Endodermal cell (in vitro differentiated cells): Measurements from ENCODE around the gene LSM12. TPM values are rescaled to one million over a fixed set of nuclear protein-coding genes. Genes with fewer than 3 reads are reported as not detected.
A peak's percentile ranks its signal among the peaks of the same experiment; 100 is the strongest.

Experiments used
- DNase-seq: peaks from one replicate; pipeline ENCODE4 v3.0.0-alpha.2; 2017
- H3K27ac ChIP-seq: 2 replicates; pipeline ENCODE4 v1.5.1; 2013; ENCODE audit warnings: mild to moderate bottlenecking, low read depth, low read length, moderate library complexity
- H3K27me3 ChIP-seq: 2 replicates; pipeline ENCODE4 v1.6.1; 2013; ENCODE audit warnings: mild to moderate bottlenecking, low read length, moderate library complexity; ENCODE audit not compliant: insufficient read depth, control insufficient read depth, poor library complexity, severe bottlenecking
- H3K36me3 ChIP-seq: 2 replicates; pipeline ENCODE4 v1.7.0; 2013; ENCODE audit warnings: mild to moderate bottlenecking, low read length, moderate library complexity; ENCODE audit not compliant: control insufficient read depth, insufficient read depth
- H3K4me1 ChIP-seq: one replicate; pipeline ENCODE4 v1.7.0; 2013; ENCODE audit warnings: low read length; ENCODE audit not compliant: control insufficient read depth, insufficient read depth
- H3K4me3 ChIP-seq: 2 replicates; pipeline ENCODE4 v1.5.1; 2013; ENCODE audit warnings: mild to moderate bottlenecking, low read length, moderate library complexity
- H3K9ac ChIP-seq: 2 replicates; pipeline ENCODE4 v1.6.1; 2013; ENCODE audit warnings: mild to moderate bottlenecking, low read length, moderate library complexity; ENCODE audit not compliant: poor library complexity, severe bottlenecking; ENCODE audit errors: extremely low read depth
- H3K9me3 ChIP-seq: 2 replicates; pipeline ENCODE4 v1.6.1; 2013; ENCODE audit warnings: mild to moderate bottlenecking, low read length, moderate library complexity; ENCODE audit not compliant: control insufficient read depth
- H3K27ac Mint-ChIP-seq: 2 replicates; pipeline ENCODE4 v1.8.0; 2020; ENCODE audit warnings: mixed read lengths
- H3K27me3 Mint-ChIP-seq: 2 replicates; pipeline ENCODE4 v1.8.0; 2021; ENCODE audit warnings: mild to moderate bottlenecking, mixed read lengths; ENCODE audit not compliant: insufficient read depth
- H3K36me3 Mint-ChIP-seq: 2 replicates; pipeline ENCODE4 v1.8.0; 2020; ENCODE audit warnings: low read depth, mixed read lengths
- H3K4me1 Mint-ChIP-seq: 2 replicates; pipeline ENCODE4 v1.8.0; 2020; ENCODE audit warnings: mixed read lengths
- H3K4me3 Mint-ChIP-seq: 2 replicates; pipeline ENCODE4 v1.8.0; 2020; ENCODE audit warnings: mild to moderate bottlenecking, moderate library complexity, mixed read lengths
- H3K9me3 Mint-ChIP-seq: 2 replicates; pipeline ENCODE4 v1.8.0; 2020; ENCODE audit warnings: mild to moderate bottlenecking, mixed read lengths
- WGBS, 2 experiments: methylation state at CpG; one replicate each; pipeline versions ENCODE4 v1.1.5 to v1.1.7; 2013; ENCODE audit warnings: missing lambda C conversion rate in 2 of 2, mixed read lengths in 1 of 2; ENCODE audit not compliant: insufficient coverage in 1 of 2, insufficient read length in 1 of 2; 5-methylcytosine and 5-hydroxymethylcytosine counted together
- total RNA-seq, 2 donors: library from RNA; stranded (reverse); fragmentation: NEBNext Ultra II Directional in 1 of 2; extraction: Animal tissue kit (Norgen Biotek cat#: 25700) in 1 of 2; gene quantifications; 2 replicates in 1 of 2; 3 replicates in 1 of 2; pipeline ENCODE4 v1.2.1, GENCODE V29; 2021
- TF ChIP-seq, protein P1 (sequence below): fragments of 200-600 bp; sonication (generic); conservative IDR thresholded peaks from 2 replicates; pipeline ENCODE4 v1.5.0; 2021; ENCODE audit warnings: antibody characterized with exemption, mild to moderate bottlenecking

The LSM12 gene
- total RNA-seq, 2 donors from 2014 or later = 97.7 to 102 TPM

DNA sequence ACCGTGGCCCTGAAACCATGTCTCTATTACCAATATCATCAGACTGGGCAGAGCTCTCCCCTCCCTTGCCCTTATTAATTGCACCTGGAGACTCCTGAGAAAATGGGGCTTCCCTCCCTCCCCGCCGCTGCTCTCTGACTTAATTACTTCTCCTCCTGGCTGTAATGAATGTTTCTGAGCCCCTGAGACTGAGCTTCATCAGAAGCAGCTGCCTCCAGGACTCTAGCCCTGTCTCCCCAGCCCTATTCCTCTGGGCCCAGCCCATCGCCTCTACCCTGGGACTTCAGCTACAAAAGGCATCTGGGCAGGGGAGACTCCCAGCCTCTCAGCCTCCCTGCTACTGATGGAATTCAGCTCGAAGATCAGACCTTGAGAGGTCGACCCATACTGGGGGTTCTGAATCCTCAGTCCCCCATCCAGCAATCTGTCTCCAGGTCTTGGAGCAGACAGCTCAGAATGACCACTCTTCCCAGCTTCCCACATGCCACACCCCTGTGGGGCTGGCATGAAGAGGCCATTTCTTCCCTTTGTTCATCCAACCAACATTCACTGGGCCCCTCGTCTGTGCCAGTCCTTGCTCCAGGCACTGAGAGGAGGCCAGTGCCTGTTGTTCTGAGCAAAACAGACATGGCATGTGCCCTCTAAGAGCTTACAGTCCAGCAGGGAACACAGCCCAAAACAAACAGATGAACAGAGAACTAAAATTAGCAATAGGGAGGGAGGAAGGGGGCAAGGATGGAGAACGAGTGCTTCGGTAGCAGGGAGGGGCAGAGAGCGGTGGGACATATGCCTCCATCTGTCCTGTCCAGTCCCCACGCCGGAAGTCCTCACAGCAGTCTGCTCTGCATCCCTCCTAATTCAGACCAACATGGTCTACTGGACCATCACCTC lies 79.1 kb downstream of the LSM12 start:
- H3K9me3 Mint-ChIP-seq = no peaks in the 10 kb centered on the region
- H3K27me3 ChIP-seq = peaks cover 11% of the 10 kb centered on the region
- H3K4me1 ChIP-seq = no peaks in the 10 kb centered on the region

DNA sequence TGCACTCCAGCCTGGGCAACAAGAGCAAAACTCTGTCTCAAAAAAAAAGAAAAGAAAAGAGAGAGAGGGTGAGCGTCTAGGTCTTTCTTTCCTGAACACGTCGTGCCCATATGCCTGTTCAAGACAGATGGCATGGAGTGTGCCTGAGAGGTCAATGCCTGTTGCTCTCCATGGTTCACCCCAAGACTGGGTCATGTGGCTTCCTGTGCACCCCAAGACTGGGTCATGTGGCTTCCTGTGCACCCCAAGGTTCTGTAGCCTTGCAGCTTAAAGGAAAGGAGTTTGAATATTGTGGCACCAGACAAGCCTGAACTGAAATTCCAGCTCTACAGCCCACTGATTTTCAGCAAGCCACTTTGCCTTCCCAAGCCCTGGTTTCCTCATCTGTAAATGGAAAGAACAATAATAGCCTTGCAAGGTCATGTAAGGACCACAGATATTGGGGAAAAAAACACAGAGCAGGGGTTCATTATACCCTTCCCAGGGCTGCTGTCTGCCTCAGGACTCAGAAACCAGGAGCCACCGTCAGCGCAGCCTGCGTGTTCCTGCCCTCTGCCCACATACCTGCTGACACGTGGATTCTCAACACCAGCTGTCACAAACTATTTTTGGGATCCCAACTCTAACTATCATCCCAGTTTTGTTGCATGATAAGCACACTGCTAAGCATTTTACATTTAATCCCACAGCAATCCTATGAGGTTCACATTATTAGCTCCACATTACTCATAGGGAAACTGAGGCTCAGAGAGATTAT lies 80.1 kb downstream of the LSM12 start:
- H3K4me1 Mint-ChIP-seq = no peaks in the 10 kb centered on the region
- TF ChIP-seq, protein P1, sequence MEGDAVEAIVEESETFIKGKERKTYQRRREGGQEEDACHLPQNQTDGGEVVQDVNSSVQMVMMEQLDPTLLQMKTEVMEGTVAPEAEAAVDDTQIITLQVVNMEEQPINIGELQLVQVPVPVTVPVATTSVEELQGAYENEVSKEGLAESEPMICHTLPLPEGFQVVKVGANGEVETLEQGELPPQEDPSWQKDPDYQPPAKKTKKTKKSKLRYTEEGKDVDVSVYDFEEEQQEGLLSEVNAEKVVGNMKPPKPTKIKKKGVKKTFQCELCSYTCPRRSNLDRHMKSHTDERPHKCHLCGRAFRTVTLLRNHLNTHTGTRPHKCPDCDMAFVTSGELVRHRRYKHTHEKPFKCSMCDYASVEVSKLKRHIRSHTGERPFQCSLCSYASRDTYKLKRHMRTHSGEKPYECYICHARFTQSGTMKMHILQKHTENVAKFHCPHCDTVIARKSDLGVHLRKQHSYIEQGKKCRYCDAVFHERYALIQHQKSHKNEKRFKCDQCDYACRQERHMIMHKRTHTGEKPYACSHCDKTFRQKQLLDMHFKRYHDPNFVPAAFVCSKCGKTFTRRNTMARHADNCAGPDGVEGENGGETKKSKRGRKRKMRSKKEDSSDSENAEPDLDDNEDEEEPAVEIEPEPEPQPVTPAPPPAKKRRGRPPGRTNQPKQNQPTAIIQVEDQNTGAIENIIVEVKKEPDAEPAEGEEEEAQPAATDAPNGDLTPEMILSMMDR = no peak
- Histone ChIP-seq H3K4me3 (no peak overlapping the region), H3K9ac (no peak overlapping the region), H3K27me3 (peaks cover 17% of the 10 kb centered on the region), H3K36me3 (no peaks in the 10 kb centered on the region), H3K27ac (no peak overlapping the region), H3K9me3 (no peaks in the 10 kb centered on the region), H3K4me1 (no peaks in the 10 kb centered on the region)
- H3K4me3 Mint-ChIP-seq = no peak overlapping the region
- no peak for DNase-seq
- no peaks in the 10 kb centered on the region for H3K36me3 Mint-ChIP-seq
- H3K27ac Mint-ChIP-seq = no peak overlapping the region
- no peaks in the 10 kb centered on the region for H3K9me3 Mint-ChIP-seq
- H3K27me3 Mint-ChIP-seq = peaks cover 38% of the 10 kb centered on the region
- 88 to 98% methylated on average over 4 to 7 of the region's 7 CpGs for WGBS, 2 experiments

More for the DNA sequence above, 79.1 kb downstream of the LSM12 start:
- Mint-ChIP-seq H3K36me3 (no peaks in the 10 kb centered on the region), H3K4me1 (no peaks in the 10 kb centered on the region), H3K27me3 (peaks cover 28% of the 10 kb centered on the region), H3K27ac (no peak overlapping the region), H3K4me3 (no peak overlapping the region)
- WGBS, 2 experiments = 79 to 88% methylated on average over 3 to 12 of the region's 12 CpGs
- TF ChIP-seq, protein P1 = no peak
- Histone ChIP-seq H3K4me3 (no peak overlapping the region), H3K9ac (no peak overlapping the region), H3K36me3 (no peaks in the 10 kb centered on the region), H3K27ac (no peak overlapping the region), H3K9me3 (no peaks in the 10 kb centered on the region)
- DNase-seq = peak; percentile 43

DNA sequence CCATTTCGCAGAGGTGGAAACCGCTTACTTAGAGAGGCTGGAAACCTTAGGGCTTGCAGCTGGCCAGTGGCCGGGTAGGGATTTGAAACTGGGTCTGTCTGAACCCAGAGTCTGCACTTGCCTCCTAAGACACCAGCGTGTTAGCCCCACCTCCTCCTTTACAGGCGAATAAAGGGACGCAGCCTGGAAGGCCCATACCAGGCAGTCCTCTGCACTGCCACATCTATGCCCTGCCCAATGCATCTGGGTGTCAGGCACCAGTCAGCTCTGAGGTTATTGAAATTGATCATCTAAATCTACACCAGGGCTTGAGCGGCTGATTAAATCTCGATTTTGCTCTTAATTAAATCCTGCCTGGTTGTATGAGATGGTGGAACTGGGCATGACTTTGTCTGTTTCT lies 82.0 kb downstream of the LSM12 start:
- H3K4me1 Mint-ChIP-seq = no peaks in the 10 kb centered on the region
- H3K9me3 ChIP-seq = no peaks in the 10 kb centered on the region
- WGBS, 2 experiments = 35 to 47% methylated on average over 6 to 8 of the region's 8 CpGs
- H3K4me3 Mint-ChIP-seq = peak overlapping the region; percentile 57
- peak; percentile 82 for DNase-seq
- H3K4me1 ChIP-seq = no peaks in the 10 kb centered on the region
- peaks cover 21% of the 10 kb centered on the region for H3K27me3 ChIP-seq
- TF ChIP-seq, protein P1 = no peak
- peaks cover 50% of the 10 kb centered on the region for H3K27me3 Mint-ChIP-seq
- H3K36me3 ChIP-seq = no peaks in the 10 kb centered on the region
- no peak overlapping the region for H3K27ac ChIP-seq
- peak overlapping the region; percentile 75 for H3K4me3 ChIP-seq
- H3K9me3 Mint-ChIP-seq = no peaks in the 10 kb centered on the region
- H3K36me3 Mint-ChIP-seq = no peaks in the 10 kb centered on the region
- no peak overlapping the region for H3K9ac ChIP-seq
- no peak overlapping the region for H3K27ac Mint-ChIP-seq

Other genes starting within 250 kb of the LSM12 start
- gene MPP3, start 233.5 kb downstream of the LSM12 start, total RNA-seq = 1 to 10 TPM; 5.8 to 6.8 TPM
- gene CD300LG, start 219.5 kb downstream of the LSM12 start, total RNA-seq = not detected
- 10 to 100 TPM; 16.2 to 18.3 TPM for gene MPP2, start 159.1 kb downstream of the LSM12 start, total RNA-seq
- not detected for gene PPY, start 124.2 kb downstream of the LSM12 start, total RNA-seq
- gene PYY, start 112.7 kb downstream of the LSM12 start, total RNA-seq = 1 to 10 TPM; 1.3 to 1.4 TPM
- gene NAGS, start 62.0 kb downstream of the LSM12 start, total RNA-seq = 1 to 10 TPM; 1.4 to 2.1 TPM
- gene TMEM101, start 51.7 kb downstream of the LSM12 start, total RNA-seq = 10 to 100 TPM; 27.2 to 27.7 TPM
- 100 to 1,000 TPM in 1 of 2 donors, 10 to 100 TPM in 1; 88.8 to 129 TPM for gene G6PC3, start 4.1 kb upstream of the LSM12 start, total RNA-seq
- 10 to 100 TPM; 36.9 to 64.6 TPM for gene HDAC5, start 57.0 kb upstream of the LSM12 start, total RNA-seq
- 10 to 100 TPM; 20.9 to 23.4 TPM for gene HROB, start 75.3 kb upstream of the LSM12 start, total RNA-seq
- gene ASB16, start 104.0 kb upstream of the LSM12 start, total RNA-seq = under 1 TPM in 1 of 2 donors, not detected in 1; 0.53 TPM
- 10 to 100 TPM; 28.8 to 33.1 TPM for gene TMUB2, start 120.3 kb upstream of the LSM12 start, total RNA-seq
- 100 to 1,000 TPM; 118 to 144 TPM for gene ATXN7L3, start 133.2 kb upstream of the LSM12 start, total RNA-seq
- gene UBTF, start 153.0 kb upstream of the LSM12 start, total RNA-seq = 10 to 100 TPM; 62.0 to 89.9 TPM
- under 1 TPM in 1 of 2 donors, not detected in 1; 0.04 TPM for gene SLC4A1, start 201.5 kb upstream of the LSM12 start, total RNA-seq
- 1 to 10 TPM; 1.0 to 2.1 TPM for gene RUNDC3A, start 241.9 kb upstream of the LSM12 start, total RNA-seq